ENCODE data around the gene TMIGD1. TPM values are rescaled to one million over a fixed set of nuclear protein-coding genes. Genes with fewer than 3 reads are reported as not detected.

TMIGD1 gene
- total and polyA plus RNA-seq, 2 of the 13 experiments (the other 11 are each of a cell fraction or from before 2014, with no cell fraction given), result not detected

DNA sequence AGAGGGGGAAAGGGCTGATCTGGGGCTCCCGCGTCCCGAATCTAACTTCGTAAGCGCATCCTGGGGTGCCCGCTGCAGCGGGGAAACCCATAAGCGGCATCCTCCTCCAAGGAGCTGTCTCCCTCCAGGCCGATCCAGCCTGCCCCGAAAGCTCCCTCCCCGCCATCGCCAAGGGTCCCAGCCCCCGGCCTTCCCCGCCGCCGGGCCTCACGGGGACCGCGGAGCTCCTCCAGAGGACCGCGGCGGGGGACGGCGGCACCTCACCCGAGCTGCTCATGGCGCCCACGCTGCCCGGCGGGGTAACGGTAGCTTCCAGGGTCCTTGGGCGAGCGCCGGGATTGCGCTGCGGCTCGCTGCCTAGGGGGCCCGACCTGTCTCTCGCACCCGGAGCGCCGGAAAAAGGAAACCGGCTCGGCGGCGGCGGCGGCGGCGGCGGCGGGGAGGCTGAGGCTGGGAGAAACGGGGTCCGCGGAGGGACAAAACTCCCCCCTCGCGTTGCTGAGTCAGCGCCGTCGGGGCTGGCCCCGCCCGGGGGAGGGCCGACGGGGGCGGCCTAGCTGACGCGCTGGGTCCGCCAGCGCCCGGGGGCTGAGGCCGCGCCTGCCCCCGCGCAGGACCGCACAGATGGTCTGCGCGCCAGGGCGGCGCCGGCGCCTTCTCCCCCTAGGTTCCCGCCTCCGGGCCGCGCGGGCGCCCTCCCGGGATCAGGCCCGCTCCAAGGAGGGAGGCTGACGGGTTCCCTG, 42.1 kb downstream of the TMIGD1 start, which contains the start of gene BLMH (continued):
- no peak for TF ChIP-seq ZNF367 (CRISPR knock-in tag; IDR thresholded peaks at IDR 0.05; ENCODE audit: borderline replicate concordance)
- TF ChIP-seq ZMYM4 (CRISPR knock-in tag; IDR thresholded peaks at IDR 0.05), result peak; percentile 58
- 0 out of 2 replicates have a peak, but pooled peaks have one; percentile 26 for TF ChIP-seq JUN (CRISPR knock-in tag; IDR thresholded peaks at IDR 0.05)
- peak; percentile 70; the same call in 1 of the 2 replicates for TF ChIP-seq ZNF746 (CRISPR knock-in tag; IDR thresholded peaks at IDR 0.05)
- TF ChIP-seq, protein P1, sequence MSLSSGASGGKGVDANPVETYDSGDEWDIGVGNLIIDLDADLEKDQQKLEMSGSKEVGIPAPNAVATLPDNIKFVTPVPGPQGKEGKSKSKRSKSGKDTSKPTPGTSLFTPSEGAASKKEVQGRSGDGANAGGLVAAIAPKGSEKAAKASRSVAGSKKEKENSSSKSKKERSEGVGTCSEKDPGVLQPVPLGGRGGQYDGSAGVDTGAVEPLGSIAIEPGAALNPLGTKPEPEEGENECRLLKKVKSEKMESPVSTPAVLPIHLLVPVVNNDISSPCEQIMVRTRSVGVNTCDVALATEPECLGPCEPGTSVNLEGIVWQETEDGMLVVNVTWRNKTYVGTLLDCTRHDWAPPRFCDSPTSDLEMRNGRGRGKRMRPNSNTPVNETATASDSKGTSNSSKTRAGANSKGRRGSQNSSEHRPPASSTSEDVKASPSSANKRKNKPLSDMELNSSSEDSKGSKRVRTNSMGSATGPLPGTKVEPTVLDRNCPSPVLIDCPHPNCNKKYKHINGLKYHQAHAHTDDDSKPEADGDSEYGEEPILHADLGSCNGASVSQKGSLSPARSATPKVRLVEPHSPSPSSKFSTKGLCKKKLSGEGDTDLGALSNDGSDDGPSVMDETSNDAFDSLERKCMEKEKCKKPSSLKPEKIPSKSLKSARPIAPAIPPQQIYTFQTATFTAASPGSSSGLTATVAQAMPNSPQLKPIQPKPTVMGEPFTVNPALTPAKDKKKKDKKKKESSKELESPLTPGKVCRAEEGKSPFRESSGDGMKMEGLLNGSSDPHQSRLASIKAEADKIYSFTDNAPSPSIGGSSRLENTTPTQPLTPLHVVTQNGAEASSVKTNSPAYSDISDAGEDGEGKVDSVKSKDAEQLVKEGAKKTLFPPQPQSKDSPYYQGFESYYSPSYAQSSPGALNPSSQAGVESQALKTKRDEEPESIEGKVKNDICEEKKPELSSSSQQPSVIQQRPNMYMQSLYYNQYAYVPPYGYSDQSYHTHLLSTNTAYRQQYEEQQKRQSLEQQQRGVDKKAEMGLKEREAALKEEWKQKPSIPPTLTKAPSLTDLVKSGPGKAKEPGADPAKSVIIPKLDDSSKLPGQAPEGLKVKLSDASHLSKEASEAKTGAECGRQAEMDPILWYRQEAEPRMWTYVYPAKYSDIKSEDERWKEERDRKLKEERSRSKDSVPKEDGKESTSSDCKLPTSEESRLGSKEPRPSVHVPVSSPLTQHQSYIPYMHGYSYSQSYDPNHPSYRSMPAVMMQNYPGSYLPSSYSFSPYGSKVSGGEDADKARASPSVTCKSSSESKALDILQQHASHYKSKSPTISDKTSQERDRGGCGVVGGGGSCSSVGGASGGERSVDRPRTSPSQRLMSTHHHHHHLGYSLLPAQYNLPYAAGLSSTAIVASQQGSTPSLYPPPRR (CRISPR knock-in tag; IDR thresholded peaks at IDR 0.05; ENCODE audit: borderline replicate concordance), result 0 out of 2 replicates have a peak, but pooled peaks have one; percentile 35
- TF ChIP-seq, protein P2, sequence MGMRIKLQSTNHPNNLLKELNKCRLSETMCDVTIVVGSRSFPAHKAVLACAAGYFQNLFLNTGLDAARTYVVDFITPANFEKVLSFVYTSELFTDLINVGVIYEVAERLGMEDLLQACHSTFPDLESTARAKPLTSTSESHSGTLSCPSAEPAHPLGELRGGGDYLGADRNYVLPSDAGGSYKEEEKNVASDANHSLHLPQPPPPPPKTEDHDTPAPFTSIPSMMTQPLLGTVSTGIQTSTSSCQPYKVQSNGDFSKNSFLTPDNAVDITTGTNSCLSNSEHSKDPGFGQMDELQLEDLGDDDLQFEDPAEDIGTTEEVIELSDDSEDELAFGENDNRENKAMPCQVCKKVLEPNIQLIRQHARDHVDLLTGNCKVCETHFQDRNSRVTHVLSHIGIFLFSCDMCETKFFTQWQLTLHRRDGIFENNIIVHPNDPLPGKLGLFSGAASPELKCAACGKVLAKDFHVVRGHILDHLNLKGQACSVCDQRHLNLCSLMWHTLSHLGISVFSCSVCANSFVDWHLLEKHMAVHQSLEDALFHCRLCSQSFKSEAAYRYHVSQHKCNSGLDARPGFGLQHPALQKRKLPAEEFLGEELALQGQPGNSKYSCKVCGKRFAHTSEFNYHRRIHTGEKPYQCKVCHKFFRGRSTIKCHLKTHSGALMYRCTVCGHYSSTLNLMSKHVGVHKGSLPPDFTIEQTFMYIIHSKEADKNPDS (CRISPR knock-in tag; IDR thresholded peaks at IDR 0.05), result peak; percentile 31; the same call in 1 of the 2 replicates
- TF ChIP-seq RBFOX2 (IDR thresholded peaks at IDR 0.05; ENCODE audit: low read depth, low read length), result peak; percentile 81
- TF ChIP-seq POLR2G (IDR thresholded peaks at IDR 0.05; ENCODE audit: low read depth, low read length), result peak; percentile 69
- TF ChIP-seq, protein P3, sequence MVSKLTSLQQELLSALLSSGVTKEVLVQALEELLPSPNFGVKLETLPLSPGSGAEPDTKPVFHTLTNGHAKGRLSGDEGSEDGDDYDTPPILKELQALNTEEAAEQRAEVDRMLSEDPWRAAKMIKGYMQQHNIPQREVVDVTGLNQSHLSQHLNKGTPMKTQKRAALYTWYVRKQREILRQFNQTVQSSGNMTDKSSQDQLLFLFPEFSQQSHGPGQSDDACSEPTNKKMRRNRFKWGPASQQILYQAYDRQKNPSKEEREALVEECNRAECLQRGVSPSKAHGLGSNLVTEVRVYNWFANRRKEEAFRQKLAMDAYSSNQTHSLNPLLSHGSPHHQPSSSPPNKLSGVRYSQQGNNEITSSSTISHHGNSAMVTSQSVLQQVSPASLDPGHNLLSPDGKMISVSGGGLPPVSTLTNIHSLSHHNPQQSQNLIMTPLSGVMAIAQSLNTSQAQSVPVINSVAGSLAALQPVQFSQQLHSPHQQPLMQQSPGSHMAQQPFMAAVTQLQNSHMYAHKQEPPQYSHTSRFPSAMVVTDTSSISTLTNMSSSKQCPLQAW (CRISPR knock-in tag; IDR thresholded peaks at IDR 0.05), result peak; percentile 24; the same call in 1 of the 2 replicates
- no peak for TF ChIP-seq PHF5A (CRISPR knock-in tag; IDR thresholded peaks at IDR 0.05; ENCODE audit: low read depth, unreplicated experiment)
- 0 out of 2 replicates have a peak, but pooled peaks have one; percentile 14 for TF ChIP-seq TBX2 (CRISPR knock-in tag; IDR thresholded peaks at IDR 0.05; ENCODE audit: borderline replicate concordance)
- TF ChIP-seq, protein P4, sequence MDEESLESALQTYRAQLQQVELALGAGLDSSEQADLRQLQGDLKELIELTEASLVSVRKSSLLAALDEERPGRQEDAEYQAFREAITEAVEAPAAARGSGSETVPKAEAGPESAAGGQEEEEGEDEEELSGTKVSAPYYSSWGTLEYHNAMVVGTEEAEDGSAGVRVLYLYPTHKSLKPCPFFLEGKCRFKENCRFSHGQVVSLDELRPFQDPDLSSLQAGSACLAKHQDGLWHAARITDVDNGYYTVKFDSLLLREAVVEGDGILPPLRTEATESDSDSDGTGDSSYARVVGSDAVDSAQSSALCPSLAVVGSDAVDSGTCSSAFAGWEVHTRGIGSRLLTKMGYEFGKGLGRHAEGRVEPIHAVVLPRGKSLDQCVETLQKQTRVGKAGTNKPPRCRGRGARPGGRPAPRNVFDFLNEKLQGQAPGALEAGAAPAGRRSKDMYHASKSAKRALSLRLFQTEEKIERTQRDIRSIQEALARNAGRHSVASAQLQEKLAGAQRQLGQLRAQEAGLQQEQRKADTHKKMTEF (CRISPR knock-in tag; IDR thresholded peaks at IDR 0.05), result peak; percentile 43; the same call in 1 of the 2 replicates
- 0 out of 2 replicates have a peak, but pooled peaks have one; percentile 35 for TF ChIP-seq ISL2 (CRISPR knock-in tag; IDR thresholded peaks at IDR 0.05)
- TF ChIP-seq MAZ (IDR thresholded peaks at IDR 0.05; ENCODE audit: borderline replicate concordance, low read depth, low read length), result 0 out of 2 replicates have a peak, but pooled peaks have one; percentile 55
- TF ChIP-seq MAZ (CRISPR knock-in tag; IDR thresholded peaks at IDR 0.05; ENCODE audit: low read depth), result peak; percentile 88
- TF ChIP-seq GATAD1 (CRISPR knock-in tag; IDR thresholded peaks at IDR 0.05), result peak; percentile 41; the same call in 1 of the 2 replicates
- TF ChIP-seq MYC (CRISPR knock-in tag; IDR thresholded peaks at IDR 0.05; ENCODE audit: borderline replicate concordance), result peak; percentile 13; the same call in 1 of the 2 replicates
- TF ChIP-seq ZNF773 (CRISPR knock-in tag; IDR thresholded peaks at IDR 0.05; ENCODE audit: borderline replicate concordance), result 0 out of 2 replicates have a peak, but pooled peaks have one; percentile 54
